ENCODE measurements around the gene COL5A1. TPM values are rescaled to one million over a fixed set of nuclear protein-coding genes. Genes with fewer than 3 reads are reported as not detected.

Gene COL5A1
- total RNA-seq, 1 experiment from 2014 or later = 9.5 TPM

DNA sequence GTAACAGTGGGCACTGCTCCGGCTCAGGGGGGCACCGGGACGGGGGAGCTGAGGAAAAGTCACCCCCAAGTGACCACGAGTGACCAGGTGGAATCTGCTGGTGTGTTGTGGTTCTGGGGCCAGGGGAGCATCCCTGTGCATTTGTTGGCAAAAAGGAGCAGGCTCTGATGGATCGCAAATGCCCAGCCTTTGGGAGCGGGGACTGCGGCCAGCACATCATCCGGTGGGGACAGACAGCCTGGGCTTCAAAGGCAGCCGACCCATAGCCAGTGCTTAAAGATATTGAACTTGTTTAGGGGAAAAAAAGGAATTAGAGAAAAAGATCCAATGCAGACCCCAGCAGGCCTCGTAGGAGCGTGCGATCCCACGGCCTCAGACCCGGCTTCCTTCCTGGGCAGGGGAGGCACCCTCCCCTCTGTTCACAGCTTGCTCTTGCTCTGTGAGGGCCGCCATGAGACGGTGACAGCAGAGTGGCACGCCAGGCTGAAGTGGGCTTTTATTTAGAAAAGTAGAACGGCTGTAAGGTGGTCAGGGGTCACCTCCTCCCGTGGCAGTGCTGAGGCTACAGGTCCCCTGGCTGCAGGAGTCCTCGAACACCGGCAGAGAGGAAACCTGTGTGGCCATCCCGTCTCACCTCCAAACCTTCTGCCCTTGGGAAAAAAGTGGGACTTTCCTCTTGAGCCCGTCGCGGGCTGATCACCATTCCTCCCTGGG lies 41.2 kb downstream of the COL5A1 start:
- Histone ChIP-seq H3K23ac (ENCODE audit: insufficient read length, low read depth, low read length) (no peak overlapping the region), H3K14ac (ENCODE audit: insufficient read depth, low read length) (no peak overlapping the region), H2BK20ac (ENCODE audit: low read depth, low read length, poor library complexity, severe bottlenecking) (no peak overlapping the region), H4K8ac (replicated peaks; ENCODE audit: insufficient read length, low read depth, low read length) (no peak overlapping the region), H3K79me2 (ENCODE audit: insufficient read depth, low read length) (no peaks in the 10 kb centered on the region), H3K23me2 (ENCODE audit: insufficient read length, low read depth, low read length, poor library complexity, severe bottlenecking) (no peaks in the 10 kb centered on the region), H2BK5ac (ENCODE audit: insufficient read length, low read length) (no peak overlapping the region), H3K9ac (ENCODE audit: extremely low read depth, insufficient read length, low read length) (no peak overlapping the region), H3K56ac (ENCODE audit: insufficient read length, low read depth, low read length) (no peak overlapping the region), H4K5ac (ENCODE audit: insufficient read length, low read depth, low read length) (no peak overlapping the region), H3K27me3 (ENCODE audit: insufficient read depth, low read length) (0 out of 2 replicates have a peak, but pooled peaks cover 2% of the 10 kb centered on the region), H2BK12ac (ENCODE audit: insufficient read length, low read depth, low read length) (no peak overlapping the region), H2BK120ac (ENCODE audit: low read depth, low read length, poor library complexity, severe bottlenecking) (no peak overlapping the region), H3K4me1 (ENCODE audit: insufficient read depth, low read length) (no peaks in the 10 kb centered on the region), H3T11ph (ENCODE audit: low read length) (no peak overlapping the region), H3K79me1 (ENCODE audit: insufficient read depth, low read depth, low read length, poor library complexity, severe bottlenecking) (no peaks in the 10 kb centered on the region), H3K27ac (ENCODE audit: insufficient read length, low read depth, low read length) (no peak overlapping the region), H2AK5ac (ENCODE audit: insufficient read length, low read length) (no peak overlapping the region), H4K91ac (ENCODE audit: insufficient read length, low read depth, low read length) (no peak overlapping the region), H3K18ac (ENCODE audit: insufficient read length, low read depth, low read length) (no peak overlapping the region), H3K4me2 (ENCODE audit: insufficient read depth, insufficient read length, low read length) (no peak overlapping the region), H2BK15ac (ENCODE audit: low read depth, low read length) (no peak overlapping the region), H2AFZ (ENCODE audit: low read length) (no peak overlapping the region), H3K9me3 (ENCODE audit: control insufficient read depth, low read depth, low read length) (no peaks in the 10 kb centered on the region), H3K4ac (ENCODE audit: low read depth, low read length) (no peak overlapping the region), H4K20me1 (ENCODE audit: control insufficient read depth, insufficient read depth, insufficient read length) (no peaks in the 10 kb centered on the region)
- no peak overlapping the region for H3K27ac Mint-ChIP-seq
- H3K4me3 Mint-ChIP-seq = no peak overlapping the region
- DNase-seq = no peak
- H3K4me1 Mint-ChIP-seq = peaks cover 7 to 11% of the 10 kb centered on the region in 2 experiments
- TF ChIP-seq, protein P1, sequence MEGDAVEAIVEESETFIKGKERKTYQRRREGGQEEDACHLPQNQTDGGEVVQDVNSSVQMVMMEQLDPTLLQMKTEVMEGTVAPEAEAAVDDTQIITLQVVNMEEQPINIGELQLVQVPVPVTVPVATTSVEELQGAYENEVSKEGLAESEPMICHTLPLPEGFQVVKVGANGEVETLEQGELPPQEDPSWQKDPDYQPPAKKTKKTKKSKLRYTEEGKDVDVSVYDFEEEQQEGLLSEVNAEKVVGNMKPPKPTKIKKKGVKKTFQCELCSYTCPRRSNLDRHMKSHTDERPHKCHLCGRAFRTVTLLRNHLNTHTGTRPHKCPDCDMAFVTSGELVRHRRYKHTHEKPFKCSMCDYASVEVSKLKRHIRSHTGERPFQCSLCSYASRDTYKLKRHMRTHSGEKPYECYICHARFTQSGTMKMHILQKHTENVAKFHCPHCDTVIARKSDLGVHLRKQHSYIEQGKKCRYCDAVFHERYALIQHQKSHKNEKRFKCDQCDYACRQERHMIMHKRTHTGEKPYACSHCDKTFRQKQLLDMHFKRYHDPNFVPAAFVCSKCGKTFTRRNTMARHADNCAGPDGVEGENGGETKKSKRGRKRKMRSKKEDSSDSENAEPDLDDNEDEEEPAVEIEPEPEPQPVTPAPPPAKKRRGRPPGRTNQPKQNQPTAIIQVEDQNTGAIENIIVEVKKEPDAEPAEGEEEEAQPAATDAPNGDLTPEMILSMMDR (conservative IDR thresholded peaks at IDR 0.05) = no peak
- H3K27me3 Mint-ChIP-seq (ENCODE audit: low read depth) = no peaks in the 10 kb centered on the region; the same call in 1 of the 2 replicates
- peaks cover 0 to 2% (median 2%) of the 10 kb centered on the region in 3 experiments; a peak in 2 of 7 replicates for H3K36me3 Mint-ChIP-seq (ENCODE audit: insufficient read depth in 1 of 3, low read depth in 3 of 3)
- H3K9me3 Mint-ChIP-seq = no peaks in the 10 kb centered on the region; a peak in 2 of 5 replicates
- WGBS (ENCODE audit: extremely low coverage, insufficient read length, low lambda C conversion rate) = no CpG with 5 or more reads among the region's 25 CpGs
